Liver (tissue), 3 donors: ENCODE measurements around the gene UNC13B.

Experiments
- CTCF ChIP-seq: fragments of 150-350 bp; IDR thresholded peaks from 2 replicates; pipeline ENCODE4 v1.5.1; 2017; ENCODE audit warnings: improper control_type of control experiment, low read depth, low read length; ENCODE audit not compliant: missing input control
- REST ChIP-seq: IDR thresholded peaks from 2 replicates; pipeline ENCODE4 v1.6.1; 2016; ENCODE audit warnings: antibody characterized with exemption, mild to moderate bottlenecking
- SP1 ChIP-seq: IDR thresholded peaks from 2 replicates; pipeline ENCODE4 v1.6.1; 2018; ENCODE audit warnings: antibody characterized with exemption, mild to moderate bottlenecking
- TAF1 ChIP-seq: conservative IDR thresholded peaks from 2 replicates; pipeline ENCODE4 v1.6.1; 2016; ENCODE audit warnings: antibody characterized with exemption, mild to moderate bottlenecking
- YY1 ChIP-seq: IDR thresholded peaks from 2 replicates; pipeline ENCODE4 v1.6.1; 2016; ENCODE audit warnings: antibody characterized with exemption, mild to moderate bottlenecking
- donor health status: healthy.
- donor health status: healthy.

- TF ChIP-seq YY1, result no peak
- TF ChIP-seq CTCF, result no peak
- TF ChIP-seq REST, result no peak
- no peak for TF ChIP-seq TAF1
- no peak for TF ChIP-seq SP1
Measured at GRCh38 chr9:35164711-35165110, 2.9 kb downstream of the UNC13B start.
